NK-92 treated with Interleukin-12 subunit alpha and Interleukin-12 subunit beta, amount 100 ng/mL, for 24 hours (cell line): Measurements from ENCODE around the gene PTP4A1.

Source experiments
- DNase-seq: peaks from one replicate; lab custom pipeline; 2025; lab: John Stamatoyannopoulos, UW

PTP4A1 gene

GRCh38 chr6:63556369-63556768, 15.9 kb upstream of the PTP4A1 start:
- DNase-seq, result no peak

GRCh38 chr6:63558278-63558677, 14.0 kb upstream of the PTP4A1 start:
- no peak for DNase-seq

- DNase-seq, result no peak
Observed at GRCh38 chr6:63560801-63561287, 11.4 kb upstream of the PTP4A1 start.

GRCh38 chr6:63561288-63561687, 11.0 kb upstream of the PTP4A1 start:
- no peak for DNase-seq

GRCh38 chr6:63563235-63563634, 9.0 kb upstream of the PTP4A1 start:
- no peak for DNase-seq

- DNase-seq, result no peak
Observed at GRCh38 chr6:63565058-63565726, 7.1 kb upstream of the PTP4A1 start.

- DNase-seq, result no peak
Observed at GRCh38 chr6:63565727-63566596, 6.3 kb upstream of the PTP4A1 start.

- DNase-seq, result no peak
Observed at GRCh38 chr6:63567966-63568365, 4.3 kb upstream of the PTP4A1 start.

- DNase-seq, result peak; percentile 50
Observed at GRCh38 chr6:63571361-63572043, 778 bp upstream of the PTP4A1 start.

- DNase-seq, result peak; percentile 50
Observed at GRCh38 chr6:63572747-63573075, 431 bp downstream of the PTP4A1 start.

- DNase-seq, result peak; percentile 69
Observed at GRCh38 chr6:63573076-63573898, 1.0 kb downstream of the PTP4A1 start.

GRCh38 chr6:63573899-63574553, 1.7 kb downstream of the PTP4A1 start:
- no peak for DNase-seq

GRCh38 chr6:63574554-63574900, 2.2 kb downstream of the PTP4A1 start:
- no peak for DNase-seq

- DNase-seq, result no peak
Observed at GRCh38 chr6:63576147-63576772, 4.0 kb downstream of the PTP4A1 start.

GRCh38 chr6:63576985-63577712, 4.9 kb downstream of the PTP4A1 start:
- no peak for DNase-seq

GRCh38 chr6:63578757-63579156, 6.5 kb downstream of the PTP4A1 start:
- no peak for DNase-seq

- no peak for DNase-seq
Observed at GRCh38 chr6:63579937-63580703, 7.8 kb downstream of the PTP4A1 start.

- no peak for DNase-seq
Observed at GRCh38 chr6:63580704-63580961, 8.4 kb downstream of the PTP4A1 start.

- no peak for DNase-seq
Observed at GRCh38 chr6:63581355-63582013, 9.2 kb downstream of the PTP4A1 start.
